GM18868 (cell line): ENCODE data around the gene MRPS7.
"Not testable (repeated sequence)": the region's sequence is repeated elsewhere in the genome, so short reads cannot be mapped to it uniquely, and the experiment has no call there.

Experiments
- ATAC-seq: cut with Tn5 transposase; IDR thresholded peaks from one replicate; pipeline ENCODE4 v1.9.1; 2021; ENCODE audit warnings: mild to moderate bottlenecking, moderate library complexity; ENCODE audit not compliant: unreplicated experiment

Gene MRPS7

DNA sequence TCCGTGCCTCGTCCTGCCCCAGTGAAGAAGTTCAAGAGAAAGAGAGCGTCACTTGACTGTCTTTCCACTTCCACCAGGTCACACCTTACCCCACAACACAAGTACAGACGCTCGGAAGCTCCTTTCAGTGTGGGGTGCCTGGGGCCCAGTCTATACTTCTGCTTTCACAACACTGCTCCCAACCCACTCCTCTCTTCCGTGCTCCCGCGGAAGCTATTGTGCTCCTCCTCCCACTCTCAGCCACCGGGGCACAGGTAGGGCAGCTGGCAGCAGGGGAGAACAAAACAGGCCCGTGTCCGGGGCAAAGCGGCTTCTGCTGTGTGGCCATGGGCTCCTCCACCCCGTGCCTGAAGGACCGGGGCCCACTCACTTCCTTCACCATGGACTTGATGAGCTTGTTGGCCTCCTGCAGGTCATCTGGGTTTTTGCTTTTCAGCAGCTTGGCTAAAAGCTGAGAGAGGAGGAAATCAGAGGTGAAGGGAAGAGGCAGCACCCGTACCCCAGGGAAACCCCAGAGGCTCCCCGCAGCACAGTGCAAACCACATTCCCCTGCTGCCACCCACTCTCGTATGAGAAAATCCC, 19.1 kb upstream of the MRPS7 start:
- ATAC-seq = no peak

DNA sequence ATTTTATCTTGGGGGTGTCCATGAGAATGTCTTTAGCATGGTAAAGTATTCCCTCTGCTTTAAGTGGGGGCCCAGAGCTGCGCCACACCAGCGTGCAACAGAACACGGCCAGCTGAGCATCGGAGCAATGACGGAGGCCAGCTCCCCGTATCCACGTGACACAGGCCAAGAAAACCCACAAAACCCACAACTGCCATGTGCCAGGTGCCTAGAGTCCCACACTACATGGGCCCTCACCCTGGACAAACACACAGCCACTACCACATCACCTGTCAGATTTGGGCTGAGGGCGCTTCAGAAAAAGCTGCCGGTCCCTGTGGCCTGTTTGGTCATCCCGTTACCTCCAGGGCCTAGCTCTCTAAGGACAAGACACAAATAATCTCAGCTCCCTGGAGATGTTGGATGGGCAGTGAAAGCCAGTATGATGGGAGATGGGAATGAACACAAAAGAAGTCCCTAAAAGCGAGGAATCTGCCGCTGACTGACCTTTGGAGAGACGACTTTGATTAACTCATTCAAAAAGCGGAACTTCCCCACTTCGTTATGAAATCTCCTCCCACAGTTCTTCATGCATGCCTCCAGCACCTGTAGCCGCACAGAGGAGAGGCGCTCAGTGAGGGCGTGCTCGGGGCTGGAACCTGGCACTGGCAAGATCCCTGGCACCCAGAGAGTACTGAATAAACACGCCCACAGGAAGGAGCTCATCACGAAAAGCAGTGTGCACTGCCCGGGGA, 17.4 kb upstream of the MRPS7 start:
- ATAC-seq = peak; percentile 49

DNA sequence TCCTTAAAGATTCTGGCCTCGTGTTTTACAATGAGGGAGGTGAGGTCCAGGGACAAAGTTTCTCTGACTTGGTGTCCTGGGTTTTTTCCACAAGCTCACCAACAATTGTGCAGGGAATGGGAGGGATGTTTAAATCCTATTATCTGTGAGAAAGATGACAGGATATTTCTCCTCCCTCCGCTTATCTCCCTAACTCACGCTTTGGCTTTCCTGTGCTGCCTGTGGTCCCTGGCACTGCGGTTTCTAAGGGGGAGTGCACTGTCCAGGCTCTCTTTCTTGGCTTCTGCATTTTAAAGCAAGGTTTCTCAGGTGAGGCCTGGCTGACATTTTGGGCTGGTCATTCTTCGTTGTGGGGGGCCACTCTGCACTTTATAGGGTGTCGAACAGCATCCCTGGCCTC, 16.7 kb upstream of the MRPS7 start:
- ATAC-seq = no peak

DNA sequence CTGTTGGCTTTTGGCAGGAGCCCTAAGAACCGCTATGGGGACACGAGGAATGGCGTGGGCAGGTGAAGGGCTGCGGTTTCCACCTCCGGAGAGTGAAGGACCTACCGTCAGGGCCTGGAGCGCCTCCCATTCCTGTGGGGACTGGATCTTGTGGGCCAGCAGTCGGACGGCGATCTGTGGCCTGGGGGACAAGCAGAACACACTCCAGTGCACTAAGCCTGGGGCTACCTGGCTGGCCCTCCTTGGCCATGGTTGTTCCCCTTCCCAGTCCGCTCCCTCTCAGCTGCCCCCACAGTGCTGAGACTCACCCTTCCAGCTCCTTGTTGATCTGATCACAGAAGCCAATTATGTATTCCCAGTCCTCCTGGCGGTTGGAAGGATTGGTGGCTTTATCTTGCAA, 15.3 kb upstream of the MRPS7 start:
- no peak for ATAC-seq

DNA sequence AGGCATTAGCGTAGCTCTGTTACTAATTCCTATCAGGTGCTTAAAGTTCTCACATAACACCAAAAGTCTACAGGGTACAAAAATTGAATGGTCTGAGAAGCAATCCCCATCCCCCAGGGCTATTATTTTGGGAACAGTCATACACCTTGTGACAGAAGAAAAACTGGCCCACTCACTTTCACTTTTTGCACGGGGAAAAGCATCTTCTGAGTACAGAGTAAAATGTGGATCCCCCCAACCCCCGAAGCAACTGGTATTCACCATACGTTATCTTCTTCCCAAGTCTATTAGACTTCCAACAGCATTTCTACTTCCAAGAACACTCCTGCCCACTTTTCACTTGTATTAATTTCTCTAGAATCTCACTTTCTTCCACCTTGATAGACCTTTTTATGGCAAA, 12.1 kb upstream of the MRPS7 start:
- ATAC-seq = no peak

DNA sequence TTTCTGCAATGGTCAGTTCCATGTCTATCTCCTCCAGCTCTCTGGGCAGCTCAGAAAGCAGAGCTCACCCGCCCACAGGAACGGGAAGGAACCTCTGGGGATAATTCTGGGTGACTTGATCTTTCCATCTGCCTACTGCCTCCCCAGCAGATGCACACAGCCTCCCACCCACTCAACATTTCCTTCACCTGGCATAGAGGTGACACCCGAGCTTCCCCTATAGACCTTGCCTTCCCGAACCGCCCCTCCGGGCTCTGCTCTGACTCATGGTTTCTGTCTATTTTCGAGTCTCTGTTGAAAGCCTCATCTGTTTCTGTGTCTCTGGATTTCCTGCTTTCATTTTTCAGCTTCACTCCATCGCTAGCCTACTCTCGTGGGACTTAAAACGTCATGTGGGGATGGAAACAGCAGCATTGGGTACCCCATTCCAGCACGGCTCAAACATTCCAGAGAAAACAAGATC, 11.6 kb upstream of the MRPS7 start:
- peak; percentile 85 for ATAC-seq

DNA sequence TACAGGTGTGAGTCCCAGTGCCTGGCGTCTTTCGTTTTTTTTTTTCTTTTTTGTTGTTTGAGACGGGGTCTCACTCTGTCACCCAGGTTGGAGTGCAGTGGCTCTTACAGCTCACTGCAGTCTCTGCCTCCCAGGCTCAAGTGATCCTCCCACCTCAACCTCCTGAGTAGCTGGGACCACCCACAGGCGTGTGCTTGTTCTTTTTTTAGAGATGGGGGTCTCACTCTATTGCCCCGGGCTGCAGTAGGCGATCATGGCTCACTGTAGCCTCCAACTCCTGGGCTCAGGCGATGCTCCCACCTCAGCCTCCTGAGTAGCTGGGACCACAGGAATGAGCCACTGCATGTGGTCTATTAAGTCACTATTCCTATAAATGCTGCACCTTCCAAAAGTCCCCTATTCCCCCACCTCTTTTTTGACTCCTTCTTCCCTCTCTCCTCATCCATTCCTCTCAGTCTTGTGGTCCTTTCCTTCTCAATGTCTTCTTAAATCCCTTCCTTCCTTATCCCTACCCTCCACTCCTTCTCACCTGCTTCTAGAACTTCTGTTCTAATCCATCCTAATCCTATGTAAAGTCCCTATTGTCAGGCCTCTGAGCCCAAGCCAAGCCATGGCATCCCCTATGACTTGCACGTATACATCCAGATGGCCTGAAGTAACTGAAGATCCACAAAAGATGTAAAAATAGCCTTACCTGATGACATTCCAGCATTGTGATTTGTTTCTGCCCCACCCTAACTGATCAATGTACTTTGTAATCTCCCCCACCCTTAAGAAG, 9.5 kb upstream of the MRPS7 start:
- ATAC-seq = no peak

DNA sequence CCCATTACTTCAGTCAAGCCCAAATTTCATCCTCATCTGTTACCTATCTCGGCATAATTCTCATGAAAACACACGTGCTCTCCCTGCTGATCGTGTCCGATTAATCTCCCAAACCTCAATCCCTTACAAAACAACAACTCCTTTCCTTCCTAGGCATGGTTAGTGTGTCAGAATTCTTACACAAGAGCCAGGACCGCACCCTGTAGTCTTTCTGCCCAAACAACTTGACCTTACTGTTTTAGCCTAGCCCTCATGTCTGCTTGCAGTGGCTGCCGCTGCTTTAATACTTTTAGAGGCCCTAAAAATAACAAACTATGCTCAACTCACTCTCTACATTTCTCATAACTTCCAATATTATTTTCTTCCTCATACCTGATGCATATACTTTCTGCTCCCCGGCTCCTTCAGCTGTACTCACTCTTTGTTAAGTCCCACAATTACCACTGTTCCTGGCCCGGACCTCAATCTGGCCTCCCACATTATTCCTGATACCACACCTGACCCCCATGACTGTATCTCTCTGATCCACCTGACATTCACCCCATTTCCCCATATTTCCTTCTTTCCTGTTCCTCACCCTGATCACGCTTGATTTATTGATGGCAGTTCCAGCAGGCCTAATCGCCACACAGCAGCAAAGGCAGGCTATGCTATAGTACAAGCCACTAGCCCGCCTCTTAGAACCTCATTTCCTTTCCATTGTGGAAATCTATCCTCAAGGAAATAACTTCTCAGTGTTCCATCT, 5.6 kb upstream of the MRPS7 start:
- ATAC-seq = not testable (repeated sequence)

DNA sequence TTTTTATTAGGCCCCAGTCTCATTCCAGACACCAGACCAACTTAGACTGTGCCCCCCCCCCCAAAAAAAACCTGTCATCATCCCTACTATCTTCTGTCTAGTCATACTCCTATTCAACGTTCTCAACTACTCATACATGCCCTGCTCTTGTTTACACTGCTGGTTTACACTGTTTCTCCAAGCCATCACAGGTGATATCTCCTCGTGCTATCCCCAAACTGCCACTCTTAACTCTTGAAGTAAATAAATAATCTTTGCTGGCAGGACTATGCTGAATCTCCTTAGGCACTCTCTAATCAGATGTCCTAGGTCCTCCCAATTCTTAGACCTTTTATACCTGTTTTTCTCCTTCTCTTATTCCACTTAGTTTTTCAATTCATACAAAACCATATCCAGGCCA, 4.5 kb upstream of the MRPS7 start:
- ATAC-seq = not testable (repeated sequence)

DNA sequence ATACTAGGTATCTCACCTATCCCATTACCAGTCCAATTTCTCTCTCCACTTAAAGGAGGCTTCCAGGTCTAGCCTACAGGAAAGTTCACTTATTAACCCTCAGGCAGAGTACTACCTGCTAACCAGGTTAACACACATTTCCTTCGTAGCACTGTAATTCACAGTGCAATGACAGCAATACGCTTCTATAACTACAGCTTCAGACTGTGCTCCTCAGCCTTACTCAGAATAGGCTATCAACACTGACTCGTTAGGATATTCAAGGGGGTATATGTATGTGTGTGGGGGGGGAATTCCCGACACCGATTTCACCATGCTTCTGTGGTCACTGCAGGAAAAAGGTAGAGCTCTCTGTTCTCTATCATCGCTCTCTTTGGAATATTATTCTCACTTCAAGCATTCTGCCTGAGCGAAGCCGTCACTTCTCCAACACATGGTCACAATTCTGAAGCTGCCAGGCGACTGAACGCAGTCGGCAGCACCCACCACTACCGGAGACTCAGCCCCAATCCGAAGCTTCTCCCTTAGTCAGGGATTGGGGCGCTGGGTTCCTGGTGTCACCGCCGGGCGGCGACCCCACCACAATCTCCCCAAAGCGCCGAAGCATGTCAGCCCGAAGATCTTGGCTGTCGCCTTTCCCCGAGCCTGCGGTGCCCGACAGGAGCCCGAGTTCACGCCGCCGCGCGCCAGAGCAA, 891 bp upstream of the MRPS7 start:
- peak; percentile 19 for ATAC-seq

DNA sequence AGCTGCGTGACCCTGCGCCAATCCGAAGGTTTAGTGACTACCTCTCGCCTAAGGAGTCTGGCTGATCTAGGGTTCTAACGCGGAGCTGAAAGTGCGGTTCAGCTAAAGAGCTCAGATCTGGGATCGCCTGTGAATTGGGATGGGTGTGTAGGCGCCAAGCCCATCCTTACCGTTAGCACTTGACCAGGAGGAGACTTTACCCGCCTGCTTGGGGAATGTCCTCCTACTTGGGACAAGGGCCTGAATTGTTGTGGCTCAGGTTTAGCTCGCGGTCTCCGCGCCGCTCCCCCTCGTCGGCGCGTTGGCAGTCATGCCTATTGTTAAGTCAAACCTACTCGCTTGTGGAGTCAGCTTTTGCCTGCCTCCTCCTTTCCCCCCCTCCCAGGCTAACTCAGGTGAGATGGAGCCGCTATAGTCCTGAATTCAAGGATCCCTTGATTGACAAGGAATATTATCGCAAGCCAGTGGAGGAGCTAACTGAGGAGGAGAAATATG, 480 bp downstream of the MRPS7 start:
- ATAC-seq = no peak

DNA sequence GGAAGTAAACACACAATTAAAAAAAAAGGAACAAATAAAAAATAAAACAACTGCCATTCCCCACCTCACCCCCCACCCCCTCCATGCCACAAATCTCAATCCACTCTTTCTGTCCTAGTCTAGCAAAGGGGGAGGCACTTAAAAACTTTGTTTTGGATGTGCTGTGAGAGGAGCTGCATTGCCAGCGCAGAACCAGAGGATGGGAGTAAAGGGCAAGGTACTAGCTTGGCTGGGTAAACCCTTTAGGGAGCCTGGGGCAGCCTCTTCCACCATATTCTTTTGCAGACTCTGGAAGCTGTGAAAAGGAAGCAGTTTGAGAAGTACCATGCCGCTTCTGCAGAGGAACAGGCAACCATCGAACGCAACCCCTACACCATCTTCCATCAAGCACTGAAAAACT, 1.4 kb downstream of the MRPS7 start:
- no peak for ATAC-seq

DNA sequence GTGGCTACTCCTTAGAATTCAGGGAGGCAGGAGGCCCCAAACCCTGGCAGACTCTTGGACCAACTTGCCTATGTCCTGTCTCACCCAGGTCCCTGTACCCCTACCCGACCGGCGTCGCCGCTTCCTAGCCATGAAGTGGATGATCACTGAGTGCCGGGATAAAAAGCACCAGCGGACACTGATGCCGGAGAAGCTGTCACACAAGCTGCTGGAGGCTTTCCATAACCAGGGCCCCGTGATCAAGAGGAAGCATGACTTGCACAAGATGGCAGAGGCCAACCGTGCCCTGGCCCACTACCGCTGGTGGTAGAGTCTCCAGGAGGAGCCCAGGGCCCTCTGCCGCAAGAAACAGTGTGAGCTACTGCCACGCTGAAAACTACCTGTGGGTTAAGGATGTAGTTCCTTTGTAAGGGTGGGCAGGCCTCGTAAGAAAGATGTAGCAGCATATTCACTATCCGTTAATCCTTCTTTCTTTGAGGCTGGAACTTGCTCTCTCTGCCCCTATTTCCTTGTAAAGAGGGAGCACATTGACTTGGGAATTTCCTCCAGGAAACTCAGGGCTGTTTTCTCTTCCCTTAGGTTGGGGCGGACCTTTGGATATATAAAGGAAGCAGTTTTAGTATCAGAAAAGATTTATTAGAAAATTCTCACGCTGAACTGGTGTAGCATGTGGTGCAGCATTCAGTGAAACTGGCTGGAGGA, 4.1 kb downstream of the MRPS7 start:
- no peak for ATAC-seq

DNA sequence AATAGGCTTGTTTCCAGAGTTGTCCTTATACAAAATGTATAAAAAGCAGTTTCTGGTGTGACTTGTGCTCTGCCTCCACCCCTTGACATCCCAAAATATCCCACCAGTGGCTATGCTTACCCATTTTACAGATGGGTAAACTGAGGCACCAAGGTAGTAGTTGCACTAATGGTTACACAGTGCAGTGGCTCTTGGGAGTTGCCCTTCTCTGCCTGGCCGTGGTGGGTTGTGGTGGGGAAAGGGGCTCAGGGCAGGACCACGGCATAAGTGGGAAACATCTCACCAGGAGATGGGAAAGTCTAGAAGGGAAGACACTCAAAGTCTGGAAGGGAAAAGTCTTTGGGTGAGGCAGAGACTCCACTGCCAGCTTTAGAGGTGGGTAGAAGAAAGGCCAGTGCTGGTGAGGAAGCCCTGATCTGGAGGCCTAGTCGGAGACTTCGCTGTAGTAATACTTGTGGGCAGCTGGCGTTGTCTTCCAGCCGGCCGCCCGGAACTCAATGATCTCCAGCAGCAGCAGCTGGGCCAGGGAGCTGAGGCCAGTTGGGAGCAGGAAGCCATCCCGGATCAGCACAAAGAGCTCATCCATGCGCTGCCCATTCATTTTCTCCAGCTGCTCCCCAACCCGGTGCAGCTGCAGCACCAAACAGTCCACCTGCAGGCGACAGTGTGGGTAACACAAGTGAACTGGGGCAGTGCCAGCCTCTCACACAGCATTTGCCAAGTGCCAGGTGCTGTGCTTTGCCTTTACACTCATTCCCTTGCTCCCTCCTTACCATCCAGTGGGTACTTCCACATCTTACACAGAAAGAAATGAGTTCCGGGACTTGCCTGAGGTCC, 4.9 kb downstream of the MRPS7 start:
- no peak for ATAC-seq

DNA sequence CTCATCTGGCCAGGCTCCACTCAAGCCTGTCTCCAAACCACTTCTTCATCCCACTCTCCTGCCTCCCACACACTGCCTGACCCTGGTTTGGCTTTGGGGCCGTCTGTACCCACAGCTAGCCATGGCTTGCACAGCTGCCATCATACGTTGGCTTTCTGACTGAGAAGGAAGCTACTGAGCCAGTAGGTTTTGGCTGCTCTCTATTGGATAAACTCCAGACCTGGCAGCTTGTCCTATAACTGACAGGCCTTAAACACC, 5.4 kb downstream of the MRPS7 start:
- ATAC-seq = no peak

DNA sequence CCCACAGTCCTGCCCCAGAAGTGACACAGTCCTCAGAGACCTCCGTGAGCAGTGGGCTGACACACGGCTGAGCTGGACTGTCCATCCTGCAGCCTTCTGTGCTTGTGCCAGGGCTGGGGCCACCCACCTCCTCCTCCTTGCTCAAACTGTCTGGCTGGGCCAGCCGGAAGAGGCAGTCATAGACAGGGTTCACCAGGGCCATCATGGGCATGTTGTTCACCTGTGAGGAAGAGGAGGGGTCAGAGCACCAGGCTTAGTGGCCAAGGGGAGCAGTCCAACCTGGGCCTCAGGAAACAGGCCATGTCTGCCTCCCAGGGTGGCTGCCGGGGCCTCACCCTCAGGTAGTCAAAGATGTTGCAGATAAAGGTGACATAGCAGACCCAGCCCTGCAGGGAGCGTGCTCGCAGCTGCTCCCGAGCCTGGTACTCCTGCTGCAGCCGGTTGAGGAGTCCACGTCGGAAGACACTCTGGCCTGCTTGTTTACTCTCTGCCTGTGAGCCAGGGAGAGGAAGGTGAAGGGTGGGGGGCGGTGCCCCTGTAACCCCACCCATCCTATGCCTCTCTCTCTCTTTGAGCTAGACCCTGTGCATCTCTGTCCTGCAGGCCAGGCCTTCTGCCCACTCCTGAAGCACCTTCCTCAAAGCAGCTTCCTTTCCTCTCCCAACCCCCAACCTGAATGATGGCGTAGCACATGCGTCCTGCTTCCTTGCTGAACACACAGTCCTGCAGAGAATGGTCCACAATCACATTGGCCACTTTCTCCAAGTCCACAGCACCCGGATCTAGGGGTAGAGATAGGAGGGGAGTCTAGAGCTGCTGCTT, 5.9 kb downstream of the MRPS7 start:
- ATAC-seq = no peak

DNA sequence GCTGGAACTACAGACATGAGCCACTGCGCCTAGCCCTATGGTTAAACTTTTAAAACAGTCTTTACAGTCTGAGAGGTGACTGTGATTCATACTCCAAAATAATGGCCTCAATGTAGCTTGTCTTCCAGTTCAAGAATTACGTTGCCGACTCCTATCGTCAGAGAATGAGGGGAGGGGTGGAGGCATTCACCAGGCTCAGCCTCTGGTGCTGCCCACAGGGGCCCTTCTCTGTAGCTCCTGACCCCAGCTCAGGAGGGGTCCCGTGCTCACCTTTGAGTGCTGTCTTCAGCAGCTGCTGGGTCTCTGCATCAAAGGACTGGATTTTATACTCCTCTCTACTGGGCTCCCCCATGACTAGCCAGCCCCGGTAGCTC, 8.2 kb downstream of the MRPS7 start:
- ATAC-seq = no peak

DNA sequence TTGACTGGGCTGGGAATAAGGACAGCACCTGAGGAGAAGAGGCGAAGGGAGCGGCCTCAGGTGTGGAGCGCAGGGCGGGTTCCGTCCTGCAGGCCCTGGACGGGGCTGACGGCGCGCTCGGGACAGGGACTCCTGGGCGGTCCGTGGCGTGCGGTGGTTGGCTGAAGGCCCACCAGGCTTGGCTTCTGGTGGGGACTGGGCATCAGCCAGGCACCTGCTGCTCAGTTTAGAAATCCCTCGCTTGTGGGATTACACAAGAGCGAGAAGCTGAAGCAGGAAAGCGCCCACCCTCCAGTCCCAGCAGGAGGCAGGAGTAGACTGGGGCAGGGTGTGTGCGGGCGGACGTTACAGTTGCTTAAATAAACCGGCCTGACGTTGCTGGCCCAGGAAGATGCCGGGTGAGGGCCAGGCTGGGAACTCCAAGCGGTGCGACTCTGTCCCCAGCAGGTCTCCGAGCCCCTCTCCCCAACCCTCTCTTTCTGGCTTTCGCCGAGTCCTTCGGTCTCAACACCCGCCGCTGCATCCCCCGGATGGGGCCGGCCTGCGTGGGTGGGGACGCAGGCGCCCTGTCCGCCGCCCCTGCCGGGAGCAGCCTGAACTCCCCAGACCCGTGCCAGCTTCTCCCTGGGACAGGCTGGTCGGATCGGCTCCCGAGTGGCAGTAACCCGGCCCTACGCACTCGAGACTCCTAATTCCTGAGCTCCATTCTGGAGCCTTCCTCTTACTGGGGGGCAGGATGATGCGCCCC, 8.7 kb downstream of the MRPS7 start:
- peak; percentile 30 for ATAC-seq
